ENCODE data around the gene UVRAG. TPM values are rescaled to one million over a fixed set of nuclear protein-coding genes. Genes with fewer than 3 reads are reported as not detected.
A peak's percentile ranks its signal among the peaks of the same experiment; 100 is the strongest.

The UVRAG gene
- total RNA-seq, 1 donor from 2014 or later = 34.0 TPM

DNA sequence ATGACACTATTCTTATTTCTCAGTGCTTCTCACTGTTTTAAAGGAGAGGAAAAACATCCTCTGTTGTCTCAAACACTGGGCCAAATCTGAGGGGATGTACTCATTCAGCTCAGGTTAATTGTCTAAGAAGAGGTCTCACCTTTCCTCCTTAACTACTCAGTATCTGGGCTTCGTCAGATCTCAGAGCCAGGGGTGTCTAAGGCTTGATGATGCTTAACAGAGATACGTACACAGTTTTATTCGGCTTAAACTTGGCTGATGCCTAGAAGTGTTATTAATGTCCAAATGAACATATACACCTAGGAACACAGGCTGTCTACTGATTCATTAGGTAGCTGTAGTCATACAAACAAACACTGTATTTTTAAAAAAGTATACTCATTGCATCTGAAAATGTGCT, 85.8 kb downstream of the UVRAG start:
- no peaks in the 10 kb centered on the region for H3K9me3 Mint-ChIP-seq
- peaks cover 26% of the 10 kb centered on the region for H3F3A ChIP-seq (ENCODE audit: low read depth)
- no peak overlapping the region for H3K27ac Mint-ChIP-seq
- no peaks in the 10 kb centered on the region for H3K27me3 Mint-ChIP-seq (ENCODE audit: insufficient read depth, low read depth)
- H3K36me3 ChIP-seq = no peaks in the 10 kb centered on the region
- TF ChIP-seq, protein P1, sequence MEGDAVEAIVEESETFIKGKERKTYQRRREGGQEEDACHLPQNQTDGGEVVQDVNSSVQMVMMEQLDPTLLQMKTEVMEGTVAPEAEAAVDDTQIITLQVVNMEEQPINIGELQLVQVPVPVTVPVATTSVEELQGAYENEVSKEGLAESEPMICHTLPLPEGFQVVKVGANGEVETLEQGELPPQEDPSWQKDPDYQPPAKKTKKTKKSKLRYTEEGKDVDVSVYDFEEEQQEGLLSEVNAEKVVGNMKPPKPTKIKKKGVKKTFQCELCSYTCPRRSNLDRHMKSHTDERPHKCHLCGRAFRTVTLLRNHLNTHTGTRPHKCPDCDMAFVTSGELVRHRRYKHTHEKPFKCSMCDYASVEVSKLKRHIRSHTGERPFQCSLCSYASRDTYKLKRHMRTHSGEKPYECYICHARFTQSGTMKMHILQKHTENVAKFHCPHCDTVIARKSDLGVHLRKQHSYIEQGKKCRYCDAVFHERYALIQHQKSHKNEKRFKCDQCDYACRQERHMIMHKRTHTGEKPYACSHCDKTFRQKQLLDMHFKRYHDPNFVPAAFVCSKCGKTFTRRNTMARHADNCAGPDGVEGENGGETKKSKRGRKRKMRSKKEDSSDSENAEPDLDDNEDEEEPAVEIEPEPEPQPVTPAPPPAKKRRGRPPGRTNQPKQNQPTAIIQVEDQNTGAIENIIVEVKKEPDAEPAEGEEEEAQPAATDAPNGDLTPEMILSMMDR (IDR thresholded peaks at IDR 0.05) = no peak
- TF ChIP-seq EZH2phosphoT487 (IDR thresholded peaks at IDR 0.05) (no peak), EZH2 (IDR thresholded peaks at IDR 0.05) (no peak)
- H3K4me1 Mint-ChIP-seq = peaks cover 40% of the 10 kb centered on the region
- peaks cover 31% of the 10 kb centered on the region for H3K4me1 ChIP-seq
- H3K9ac ChIP-seq = no peak overlapping the region
- no peak overlapping the region for H3K27ac ChIP-seq
- no peaks in the 10 kb centered on the region for H3K27me3 ChIP-seq
- peaks cover 10% of the 10 kb centered on the region for H4K20me1 ChIP-seq (ENCODE audit: low read depth)
- no peak overlapping the region for H3K4me3 Mint-ChIP-seq
- H2AFZ ChIP-seq (replicated peaks) = no peak overlapping the region
- H3K9me3 ChIP-seq (ENCODE audit: low read depth) = no peaks in the 10 kb centered on the region
- no peak overlapping the region for H3K4me3 ChIP-seq
- no peak for DNase-seq (ENCODE audit: low spot score)
- H3K4me2 ChIP-seq = no peak overlapping the region
- no peaks in the 10 kb centered on the region for H3K36me3 Mint-ChIP-seq
- H3K79me2 ChIP-seq (ENCODE audit: low read depth) = peaks cover 5% of the 10 kb centered on the region

DNA sequence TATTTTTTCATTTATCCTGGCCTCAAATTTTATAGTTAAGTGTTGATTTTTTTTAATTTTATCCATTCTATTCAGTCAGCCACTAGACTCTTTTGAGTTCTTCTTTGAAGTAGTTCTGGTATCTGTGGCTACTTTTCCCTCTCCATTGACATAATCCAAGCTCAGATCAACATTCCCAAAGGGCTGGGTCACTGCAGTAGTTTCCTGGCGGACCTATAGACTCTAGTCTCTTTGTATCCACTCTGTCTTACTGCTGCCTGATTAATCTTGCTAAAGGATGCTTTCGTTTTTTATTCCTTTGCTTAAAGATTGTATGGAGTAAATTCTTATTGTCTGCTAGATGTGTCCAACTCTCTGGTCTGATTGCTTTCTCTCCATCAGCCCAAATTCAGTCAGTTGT, 87.6 kb downstream of the UVRAG start:
- H3F3A ChIP-seq (ENCODE audit: low read depth) = peaks cover 24% of the 10 kb centered on the region
- H3K4me2 ChIP-seq = peak overlapping the region; percentile 67
- H3K9ac ChIP-seq = no peak overlapping the region
- Mint-ChIP-seq H3K4me3 (no peak overlapping the region), H3K4me1 (peaks cover 40% of the 10 kb centered on the region), H3K9me3 (no peaks in the 10 kb centered on the region), H3K27me3 (ENCODE audit: insufficient read depth, low read depth) (no peaks in the 10 kb centered on the region), H3K36me3 (peaks cover 2% of the 10 kb centered on the region), H3K27ac (no peak overlapping the region)
- peak; percentile 46 for DNase-seq (ENCODE audit: low spot score)
- H3K27me3 ChIP-seq = no peaks in the 10 kb centered on the region
- H3K4me1 ChIP-seq = peaks cover 31% of the 10 kb centered on the region
- no peak overlapping the region for H2AFZ ChIP-seq (replicated peaks)
- peaks cover 10% of the 10 kb centered on the region for H4K20me1 ChIP-seq (ENCODE audit: low read depth)
- H3K27ac ChIP-seq = peak overlapping the region; percentile 60
- no peaks in the 10 kb centered on the region for H3K36me3 ChIP-seq
- H3K79me2 ChIP-seq (ENCODE audit: low read depth) = peaks cover 5% of the 10 kb centered on the region
- TF ChIP-seq EZH2phosphoT487 (IDR thresholded peaks at IDR 0.05) (no peak), EZH2 (IDR thresholded peaks at IDR 0.05) (no peak)
- TF ChIP-seq, protein P1 (IDR thresholded peaks at IDR 0.05) = no peak
- no peak overlapping the region for H3K4me3 ChIP-seq
- H3K9me3 ChIP-seq (ENCODE audit: low read depth) = no peaks in the 10 kb centered on the region

DNA sequence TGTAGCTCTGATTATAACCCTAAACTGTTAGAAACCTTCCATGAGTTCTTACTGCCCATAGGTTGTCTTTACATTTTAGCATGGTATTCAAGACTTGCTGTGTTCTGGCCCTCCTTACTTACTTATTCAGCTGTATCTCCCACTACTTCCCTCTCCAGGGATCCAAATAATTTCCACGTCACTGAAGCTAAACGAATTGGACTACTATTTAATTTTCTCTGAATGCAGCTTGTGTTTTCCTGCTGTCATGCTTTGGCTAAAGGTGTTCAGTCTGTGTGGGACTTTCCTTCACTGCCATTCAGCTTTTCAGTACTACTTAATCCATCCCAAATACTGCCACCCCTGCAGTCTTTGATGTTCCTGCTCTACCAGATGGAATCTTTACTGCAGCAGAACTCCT, 88.3 kb downstream of the UVRAG start:
- no peak overlapping the region for H2AFZ ChIP-seq (replicated peaks)
- H3K4me2 ChIP-seq = peak overlapping the region; percentile 67
- peaks cover 10% of the 10 kb centered on the region for H4K20me1 ChIP-seq (ENCODE audit: low read depth)
- no peaks in the 10 kb centered on the region for H3K9me3 ChIP-seq (ENCODE audit: low read depth)
- TF ChIP-seq, protein P1 (IDR thresholded peaks at IDR 0.05) = no peak
- TF ChIP-seq EZH2phosphoT487 (IDR thresholded peaks at IDR 0.05) (no peak), EZH2 (IDR thresholded peaks at IDR 0.05) (no peak)
- H3K36me3 Mint-ChIP-seq = peaks cover 2% of the 10 kb centered on the region
- no peak overlapping the region for H3K9ac ChIP-seq
- H3K27me3 Mint-ChIP-seq (ENCODE audit: insufficient read depth, low read depth) = no peaks in the 10 kb centered on the region
- no peak overlapping the region for H3K4me3 Mint-ChIP-seq
- H3K4me1 Mint-ChIP-seq = peaks cover 40% of the 10 kb centered on the region
- H3K9me3 Mint-ChIP-seq = no peaks in the 10 kb centered on the region
- no peaks in the 10 kb centered on the region for H3K36me3 ChIP-seq
- peak overlapping the region; percentile 60 for H3K27ac ChIP-seq
- peak overlapping the region; percentile 29 for H3K4me3 ChIP-seq
- H3K4me1 ChIP-seq = peaks cover 31% of the 10 kb centered on the region
- peaks cover 24% of the 10 kb centered on the region for H3F3A ChIP-seq (ENCODE audit: low read depth)
- H3K27me3 ChIP-seq = no peaks in the 10 kb centered on the region
- peak overlapping the region; percentile 29 for H3K27ac Mint-ChIP-seq
- peak; percentile 59 for DNase-seq (ENCODE audit: low spot score)
- peaks cover 5% of the 10 kb centered on the region for H3K79me2 ChIP-seq (ENCODE audit: low read depth)

Data from neural progenitor cell (in vitro differentiated cells).